Measurements from ENCODE around the gene KLHL41.
A peak's percentile ranks its signal among the peaks of the same experiment; 100 is the strongest.
"Not testable (repeated sequence)": the region's sequence is repeated elsewhere in the genome, so short reads cannot be mapped to it uniquely, and the experiment has no call there.

The KLHL41 gene

DNA sequence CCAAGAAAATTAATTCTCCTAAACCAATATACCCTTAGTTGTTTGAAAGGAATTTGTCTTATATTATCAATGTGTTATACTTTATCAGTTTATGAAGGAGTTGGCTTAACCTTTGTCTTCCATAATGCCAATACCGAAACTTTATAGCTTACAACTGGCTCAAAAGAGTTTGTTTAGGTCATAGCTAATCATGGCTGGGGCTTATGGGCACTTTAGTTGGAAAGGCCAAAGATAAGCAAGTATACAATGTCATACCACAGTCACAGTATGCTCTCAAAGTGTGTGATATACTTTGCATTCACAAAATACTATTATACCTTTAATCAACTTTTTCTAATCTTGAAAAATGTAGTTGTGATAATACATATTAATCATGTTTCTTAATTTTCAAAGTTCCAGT is 2.3 kb downstream of the KLHL41 start:
- no peak for DNase-seq

DNA sequence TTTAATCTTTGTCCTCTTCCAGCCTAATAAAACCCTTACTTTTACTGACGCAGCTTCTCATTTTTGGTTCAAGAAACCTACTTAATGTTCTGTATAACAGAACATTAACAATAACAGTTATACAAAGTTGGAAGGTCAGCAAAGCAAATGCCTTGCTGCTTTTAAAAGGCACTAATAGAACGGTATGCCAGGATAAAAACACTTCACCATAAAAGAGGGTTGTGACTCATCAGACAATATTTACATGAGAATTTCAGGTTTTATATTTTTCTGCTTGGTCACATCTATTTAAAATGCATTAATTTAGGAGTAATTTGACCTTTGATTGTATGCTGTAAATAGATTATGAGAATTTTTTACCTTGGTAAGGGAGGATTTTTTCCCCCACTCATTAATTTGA is 3.0 kb downstream of the KLHL41 start:
- DNase-seq = no peak

DNA sequence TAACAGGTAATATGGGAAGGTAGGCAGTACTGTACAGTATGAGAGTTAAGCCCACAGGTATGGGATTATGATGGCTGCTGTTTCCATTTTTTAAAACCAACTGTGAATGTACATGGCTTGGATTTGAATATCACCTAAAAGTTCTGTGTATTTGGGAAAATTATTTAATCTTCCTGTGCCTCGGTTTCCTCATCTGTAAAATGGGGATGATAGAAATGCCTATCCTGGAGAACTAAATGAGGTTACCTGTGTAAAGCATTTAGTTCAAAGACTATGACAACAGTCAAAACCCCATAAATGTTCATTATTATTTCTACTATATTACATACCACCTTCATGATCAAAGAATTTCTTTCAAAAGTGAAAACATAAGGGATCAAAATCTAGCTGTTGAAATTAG is 3.6 kb downstream of the KLHL41 start:
- no peak for DNase-seq

DNA sequence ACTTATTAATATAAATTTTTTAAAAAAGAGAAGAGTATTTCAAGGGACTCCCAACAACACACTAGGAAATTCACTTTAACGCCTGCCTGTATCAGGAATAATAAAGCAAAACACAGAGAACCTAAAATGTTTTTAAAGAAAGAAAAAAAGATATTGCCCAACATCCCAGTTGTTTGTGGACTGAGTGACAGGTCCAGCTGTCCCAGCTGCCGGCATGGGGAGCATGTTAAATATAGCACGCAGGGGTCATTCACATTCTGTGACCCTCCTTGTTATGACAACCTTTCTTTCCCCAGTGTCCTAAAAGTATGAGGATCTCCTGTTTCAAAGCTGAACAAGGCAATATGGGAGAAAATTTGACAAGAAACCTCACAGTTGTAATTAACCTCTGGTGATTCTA is 4.4 kb downstream of the KLHL41 start:
- DNase-seq = no peak

DNA sequence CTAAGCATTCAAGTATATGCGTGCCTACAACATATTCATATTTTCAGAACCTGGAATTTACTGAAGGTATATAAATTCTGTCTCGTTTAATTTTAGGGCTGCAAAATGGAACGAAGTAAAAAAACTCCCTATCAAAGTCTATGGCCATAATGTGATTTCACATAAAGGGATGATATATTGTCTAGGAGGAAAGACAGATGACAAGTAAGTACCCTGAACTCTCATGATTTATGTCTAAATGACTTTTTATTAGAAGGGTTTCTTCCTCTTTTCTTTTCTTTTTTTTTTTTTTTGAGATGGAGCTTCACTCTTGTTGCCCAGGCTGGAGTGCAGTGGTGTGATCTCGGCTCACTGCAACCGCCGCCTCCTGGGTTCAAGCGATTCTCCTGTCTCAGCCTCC is 5.3 kb downstream of the KLHL41 start:
- DNase-seq = not testable (repeated sequence)

DNA sequence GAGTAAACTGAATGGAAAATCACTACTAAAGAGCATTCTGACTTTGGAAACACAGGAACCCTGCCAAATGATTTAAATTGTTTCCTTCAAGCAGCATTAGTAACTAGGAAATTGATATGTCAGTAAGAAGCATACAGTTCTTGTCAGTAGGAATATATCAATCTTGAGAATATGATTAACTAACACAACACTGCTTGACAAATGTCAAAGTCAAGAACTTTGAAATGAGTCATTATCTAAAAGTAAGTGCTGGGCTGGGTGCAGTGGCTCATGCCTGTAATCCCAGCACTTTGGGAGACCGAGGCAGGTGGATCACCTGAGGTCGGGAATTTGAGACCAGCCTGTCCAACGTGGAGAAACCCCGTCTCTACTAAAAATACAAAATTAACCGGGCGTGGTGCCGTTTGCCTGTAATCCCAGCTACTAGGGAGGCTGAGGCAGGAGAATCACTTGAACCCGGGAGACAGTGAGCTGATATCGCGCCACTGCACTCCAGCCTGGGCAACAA is 7.0 kb downstream of the KLHL41 start:
- DNase-seq = not testable (repeated sequence)

DNA sequence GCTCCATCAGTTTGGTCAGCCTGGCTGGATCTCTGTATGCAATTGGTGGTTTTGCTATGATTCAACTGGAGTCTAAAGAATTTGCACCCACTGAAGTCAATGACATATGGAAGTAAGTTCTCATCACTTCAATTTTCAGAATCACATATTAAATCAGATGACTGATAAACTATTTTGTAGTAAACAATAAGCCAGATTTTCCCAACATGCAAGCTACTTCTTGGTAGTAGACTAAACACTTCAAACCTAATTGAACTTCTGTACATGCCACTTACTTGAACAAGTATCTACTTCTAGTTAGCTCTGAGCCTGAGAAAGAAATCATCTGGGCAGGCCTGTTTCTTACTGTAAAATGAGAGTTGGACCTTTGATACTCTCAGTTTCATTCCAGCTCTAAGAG is 11.4 kb downstream of the KLHL41 start:
- DNase-seq = no peak

DNA sequence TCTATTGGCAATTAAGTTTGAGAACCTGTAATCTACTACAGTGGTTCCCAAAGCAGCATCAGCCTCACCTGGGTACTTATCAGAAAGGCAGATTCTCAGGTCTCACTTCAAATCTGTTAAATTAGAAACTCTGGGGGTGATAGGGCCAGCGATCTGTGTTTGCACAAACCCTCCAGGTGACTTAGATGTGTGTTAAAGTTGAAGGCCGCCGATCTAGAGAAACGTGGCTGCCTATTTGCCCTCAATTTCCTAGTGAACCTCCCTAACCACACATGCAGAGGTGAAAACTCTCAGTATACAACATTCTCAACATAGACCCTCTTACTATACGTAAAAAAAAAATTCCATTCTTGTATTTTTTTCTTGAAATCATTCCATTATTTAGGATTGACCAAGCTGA is 14.2 kb downstream of the KLHL41 start:
- DNase-seq = no peak

DNA sequence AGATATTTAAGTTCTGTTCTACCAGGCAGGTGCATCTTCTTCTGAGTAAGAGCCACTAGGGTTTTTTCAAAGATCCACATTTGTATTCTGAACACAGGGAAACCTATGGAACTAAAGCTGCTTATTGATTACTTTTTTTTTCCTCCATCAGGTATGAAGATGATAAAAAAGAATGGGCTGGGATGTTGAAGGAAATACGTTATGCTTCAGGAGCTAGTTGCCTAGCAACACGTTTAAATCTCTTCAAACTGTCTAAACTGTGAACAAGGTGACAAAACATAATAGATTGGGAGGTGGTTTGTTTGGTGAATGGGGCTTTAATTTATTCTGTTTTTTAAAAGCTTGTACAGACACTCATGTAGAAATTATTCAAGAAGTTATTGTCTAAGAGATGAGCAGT is 15.9 kb downstream of the KLHL41 start:
- no peak for DNase-seq

DNA sequence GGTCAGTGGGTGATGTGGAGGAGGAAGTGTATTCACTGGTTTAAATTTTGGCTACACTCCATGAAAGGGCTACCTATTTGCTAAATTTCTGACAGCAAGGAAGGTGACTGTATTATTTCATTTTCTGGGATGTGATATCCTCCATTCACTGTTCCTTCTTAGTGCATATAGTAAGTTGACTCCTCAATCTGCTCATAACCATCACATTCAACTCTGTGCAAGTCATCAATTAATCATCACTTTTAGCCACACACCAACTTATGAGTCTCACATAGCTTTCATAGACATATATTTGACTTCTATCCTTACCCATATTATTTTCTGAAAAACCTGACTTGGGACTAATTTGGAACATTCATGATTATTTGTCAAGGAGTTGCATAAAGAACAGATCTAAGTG is 16.9 kb downstream of the KLHL41 start:
- no peak for DNase-seq

DNA sequence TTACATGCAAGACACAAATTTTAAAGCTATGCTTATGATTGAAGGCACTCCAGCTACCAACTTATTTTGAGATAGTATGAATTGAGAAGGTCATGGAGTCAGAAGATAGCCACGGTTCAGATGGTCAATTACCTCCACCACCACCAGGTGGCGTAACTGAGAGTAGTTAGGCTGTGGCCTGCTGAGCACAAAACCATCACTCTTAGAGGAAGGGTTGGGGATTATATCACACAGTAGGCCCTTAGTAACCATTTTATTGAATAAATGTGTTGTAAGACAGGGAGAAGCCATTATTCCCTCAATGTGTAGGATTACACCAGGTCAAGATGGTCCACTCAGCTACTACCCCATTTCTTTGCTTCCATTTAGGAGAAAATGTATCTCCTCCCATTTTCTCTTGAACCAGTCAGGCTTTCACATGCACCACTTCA is 18.8 kb downstream of the KLHL41 start:
- peak; percentile 77 for DNase-seq

DNA sequence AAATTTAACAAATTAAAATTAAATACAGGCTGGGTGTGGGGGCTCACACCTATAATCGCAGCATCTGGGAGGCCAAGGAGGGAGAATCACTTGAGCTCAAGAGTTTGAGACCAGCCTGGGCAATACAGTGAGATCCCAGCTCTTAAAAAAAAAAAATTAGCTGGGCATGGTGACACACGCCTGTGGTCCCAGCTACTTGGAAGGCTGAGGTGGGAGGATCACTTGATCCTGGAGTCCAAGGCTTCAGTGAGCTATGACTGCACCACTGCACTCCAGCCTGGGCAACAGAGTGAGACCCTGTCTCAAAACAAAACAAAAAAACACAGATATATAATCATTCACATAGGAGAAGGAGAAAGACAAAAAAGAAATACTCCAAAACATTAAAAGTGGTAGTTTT is 30.0 kb downstream of the KLHL41 start:
- DNase-seq = not testable (repeated sequence)

DNA sequence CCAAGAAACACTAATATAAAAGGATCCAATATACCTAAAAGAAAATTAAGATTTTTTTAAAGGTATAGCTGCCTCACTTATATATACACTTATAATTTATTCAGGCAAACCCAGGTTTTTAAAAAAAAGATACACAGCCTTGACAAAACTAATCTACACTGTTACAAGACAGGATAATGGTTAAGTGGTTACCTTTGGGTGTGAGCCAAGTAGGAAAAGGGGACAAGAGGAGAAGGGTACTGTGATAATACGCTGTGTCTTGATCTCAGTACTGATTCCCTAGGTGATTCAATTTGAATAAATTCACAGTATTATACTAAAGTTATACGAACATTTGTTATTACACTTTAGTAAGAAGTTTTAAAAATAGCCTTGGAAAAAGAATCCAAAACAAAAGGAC is 30.6 kb downstream of the KLHL41 start:
- DNase-seq = no peak

DNA sequence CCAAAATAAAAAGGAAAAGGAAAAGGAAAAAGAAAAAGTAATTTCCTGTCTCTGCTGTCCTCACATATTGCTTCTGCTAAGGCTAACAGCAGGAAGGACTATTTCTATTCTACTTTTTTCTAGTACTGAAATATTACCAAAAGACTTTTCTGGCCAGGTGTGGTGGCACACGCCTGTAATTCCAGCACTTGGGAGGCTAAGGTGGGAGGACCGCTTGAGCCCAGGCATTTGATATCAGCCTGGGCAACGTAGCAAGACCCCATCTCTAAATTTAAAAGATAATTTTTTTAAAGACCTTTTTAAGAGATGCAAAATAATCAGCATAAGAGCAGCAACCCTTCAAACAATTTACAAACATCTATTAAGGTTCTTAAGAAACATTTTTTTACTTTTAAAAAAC is 32.9 kb downstream of the KLHL41 start:
- DNase-seq = no peak

DNA sequence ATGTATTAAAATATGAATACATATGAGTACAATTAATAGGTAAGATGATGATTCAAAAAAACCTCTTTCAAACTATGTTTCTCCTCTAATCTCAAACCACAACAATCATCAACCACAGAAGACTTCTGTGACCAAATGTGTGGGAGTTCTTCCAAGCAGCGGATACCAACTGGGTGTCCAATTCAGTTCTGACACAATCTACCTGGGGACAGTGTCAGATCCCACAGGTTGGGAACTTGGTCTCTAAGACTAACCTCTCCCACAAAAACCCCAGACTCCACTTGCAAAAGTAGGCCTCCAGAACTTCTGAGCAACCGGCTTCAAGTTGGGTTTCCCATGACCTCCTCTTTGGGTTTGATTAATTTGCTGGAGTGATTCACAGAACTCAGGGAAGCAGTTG is 37.3 kb downstream of the KLHL41 start:
- no peak for DNase-seq

DNA sequence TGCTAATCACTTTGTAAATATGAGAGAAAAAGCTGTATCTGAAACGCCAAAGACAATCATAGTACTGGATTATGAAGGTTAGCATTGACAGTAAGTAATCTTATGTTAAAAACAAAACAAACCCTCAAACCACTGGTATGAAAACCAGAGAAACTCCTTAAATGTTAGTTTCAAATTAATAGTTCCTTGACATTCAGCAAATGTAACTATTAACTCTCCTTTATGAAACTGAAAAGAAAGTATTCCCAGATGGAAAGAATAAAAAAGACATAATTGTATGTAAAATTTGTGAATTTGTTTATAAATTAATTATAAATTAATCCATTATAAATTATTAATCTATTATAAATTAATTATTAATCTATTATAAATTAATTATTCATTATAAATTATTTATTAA is 51.9 kb downstream of the KLHL41 start:
- no peak for DNase-seq

DNA sequence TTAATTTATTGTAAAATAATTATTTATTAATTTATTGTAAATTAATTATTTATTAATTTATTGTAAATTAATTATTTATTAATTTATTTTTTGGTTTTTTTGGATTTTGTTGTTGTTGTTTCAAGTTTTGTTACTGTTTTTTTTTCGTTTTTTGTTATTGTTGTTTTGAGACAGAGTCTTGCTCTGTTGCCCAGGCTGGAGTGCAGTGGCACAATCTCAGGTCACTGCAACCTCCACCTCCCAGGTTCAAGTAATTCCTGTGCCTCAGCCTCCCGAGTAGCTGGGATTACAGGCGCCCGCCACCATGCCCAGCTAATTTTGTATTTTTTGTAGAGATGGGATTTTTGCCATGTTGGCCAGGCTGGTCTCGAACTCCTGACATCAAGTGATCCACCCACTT is 52.6 kb downstream of the KLHL41 start:
- not testable (repeated sequence) for DNase-seq

DNA sequence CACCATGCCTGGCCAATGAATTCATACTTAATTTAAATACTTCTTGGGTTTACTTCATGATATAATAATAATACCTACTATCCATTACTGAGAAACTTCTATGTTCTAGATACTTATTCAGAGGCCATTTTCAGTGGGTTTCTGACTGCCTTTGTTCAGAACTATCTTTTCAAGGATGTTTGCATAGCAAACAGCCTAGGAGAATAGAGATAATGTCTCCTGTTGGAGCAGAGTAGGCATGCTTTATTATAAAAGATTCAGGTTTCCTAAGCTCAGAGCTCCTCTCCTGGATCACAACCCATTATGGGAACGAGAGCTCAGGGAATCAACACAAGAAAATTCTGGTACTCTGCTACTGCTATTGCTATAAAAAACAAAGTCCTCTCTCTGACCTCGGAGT is 53.0 kb downstream of the KLHL41 start:
- DNase-seq = no peak

DNA sequence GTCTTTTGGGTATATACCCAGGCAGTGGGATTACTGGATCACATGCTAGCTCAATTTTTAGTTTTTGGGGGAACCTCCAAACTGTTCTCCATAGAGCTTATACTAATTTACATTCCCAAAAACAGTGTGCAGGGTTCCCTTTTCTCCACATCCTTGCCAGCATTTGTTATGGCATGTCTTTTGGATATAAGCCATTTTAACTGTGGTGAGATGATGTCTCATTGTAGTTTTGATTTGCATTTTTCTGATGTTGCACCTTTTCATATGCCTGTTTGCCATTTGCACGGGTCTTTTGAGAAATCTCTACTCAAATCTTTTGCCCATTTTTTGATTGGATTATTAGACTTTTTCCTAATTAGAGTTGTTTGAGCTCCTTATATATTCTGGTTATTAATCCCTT is 56.2 kb downstream of the KLHL41 start:
- no peak for DNase-seq

DNA sequence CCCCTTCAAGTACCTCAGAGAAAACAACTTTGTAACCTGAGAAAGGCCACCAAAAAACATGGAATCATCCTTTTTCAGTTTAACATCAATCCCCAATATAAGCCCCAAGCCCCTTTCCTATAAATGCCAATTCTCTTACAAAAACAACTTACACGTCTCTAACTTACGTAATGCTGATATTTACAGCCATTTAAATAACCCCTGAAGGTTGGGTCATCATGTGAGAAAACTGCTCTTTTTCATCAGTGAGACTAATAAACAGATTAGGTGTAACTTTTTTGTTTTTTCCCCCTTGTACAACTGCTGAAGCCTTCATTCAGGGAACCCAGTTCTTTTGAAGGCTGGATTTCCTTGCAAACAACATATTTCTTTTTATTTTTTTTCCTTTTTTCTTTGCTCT is 60.4 kb downstream of the KLHL41 start:
- DNase-seq = no peak

DNA sequence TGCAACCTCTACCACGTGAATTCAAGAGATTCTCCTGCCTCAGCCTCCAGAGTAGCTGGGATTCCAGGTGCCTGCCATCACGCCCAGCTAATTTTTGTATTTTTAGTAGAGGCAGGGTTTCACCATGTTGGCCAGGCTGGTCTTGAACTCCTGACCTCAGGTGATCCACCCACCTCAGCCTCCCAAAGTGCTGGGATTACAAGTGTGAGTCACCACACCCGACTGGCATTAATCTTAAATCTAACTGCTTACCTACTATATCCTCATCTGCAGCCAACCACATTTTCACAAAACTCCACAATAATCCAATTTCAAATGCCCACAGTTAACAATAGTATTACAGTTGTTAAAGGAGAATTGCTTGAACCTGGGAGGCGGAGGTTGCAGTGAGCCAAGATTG is 61.2 kb downstream of the KLHL41 start:
- DNase-seq = not testable (repeated sequence)

DNA sequence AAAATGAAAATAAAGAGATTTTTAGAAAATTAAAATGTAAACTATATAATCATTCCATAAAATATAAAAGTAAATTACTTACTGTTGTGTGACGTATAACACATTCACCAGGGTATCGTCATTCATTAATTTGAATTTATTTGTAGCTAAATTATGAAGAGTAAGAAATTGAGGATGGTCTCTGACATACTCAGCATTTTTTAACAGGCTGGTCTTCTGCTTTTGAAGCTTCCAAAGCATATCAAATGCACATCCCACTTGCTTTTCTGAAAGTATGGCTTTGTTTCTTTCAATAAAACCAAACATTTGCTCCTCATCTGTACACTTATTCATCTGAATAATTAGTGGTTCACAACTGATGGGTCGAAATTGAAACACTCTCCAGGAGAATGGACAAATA is 62.1 kb downstream of the KLHL41 start:
- DNase-seq = no peak

DNA sequence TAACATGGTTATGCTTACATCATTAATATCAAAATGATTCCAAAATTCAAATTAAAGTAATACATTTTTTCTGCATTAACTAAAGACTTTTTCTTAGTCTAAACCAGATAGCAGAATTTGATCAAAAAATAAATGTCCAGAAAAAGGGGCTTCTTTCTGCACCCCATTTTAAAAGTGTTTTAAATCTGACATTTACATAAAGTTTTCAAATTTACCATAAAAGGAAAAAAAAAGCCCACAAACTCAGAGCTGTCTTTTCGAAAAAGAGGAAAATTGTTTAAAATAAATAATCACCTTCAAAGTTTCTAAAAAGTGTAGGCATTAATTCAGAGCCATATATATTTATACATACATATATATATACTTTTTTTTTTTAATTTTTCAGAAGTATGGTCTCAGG is 62.7 kb downstream of the KLHL41 start:
- no peak for DNase-seq

DNA sequence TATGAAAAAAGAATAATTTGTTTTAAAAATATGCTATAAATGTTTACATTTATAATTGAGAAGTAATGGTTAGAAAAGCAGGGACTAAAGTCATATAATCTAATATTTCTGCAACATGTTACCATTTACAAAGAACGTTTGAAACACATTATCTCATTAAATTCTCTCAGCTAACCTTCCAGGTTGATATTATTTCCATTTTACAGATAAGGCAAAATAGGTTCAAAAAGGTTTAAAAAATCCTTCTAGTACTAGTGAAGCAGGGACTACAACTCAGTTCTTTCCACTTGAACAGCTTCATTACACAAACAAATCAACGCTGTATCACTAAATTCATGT is 63.3 kb downstream of the KLHL41 start:
- no peak for DNase-seq

DNA sequence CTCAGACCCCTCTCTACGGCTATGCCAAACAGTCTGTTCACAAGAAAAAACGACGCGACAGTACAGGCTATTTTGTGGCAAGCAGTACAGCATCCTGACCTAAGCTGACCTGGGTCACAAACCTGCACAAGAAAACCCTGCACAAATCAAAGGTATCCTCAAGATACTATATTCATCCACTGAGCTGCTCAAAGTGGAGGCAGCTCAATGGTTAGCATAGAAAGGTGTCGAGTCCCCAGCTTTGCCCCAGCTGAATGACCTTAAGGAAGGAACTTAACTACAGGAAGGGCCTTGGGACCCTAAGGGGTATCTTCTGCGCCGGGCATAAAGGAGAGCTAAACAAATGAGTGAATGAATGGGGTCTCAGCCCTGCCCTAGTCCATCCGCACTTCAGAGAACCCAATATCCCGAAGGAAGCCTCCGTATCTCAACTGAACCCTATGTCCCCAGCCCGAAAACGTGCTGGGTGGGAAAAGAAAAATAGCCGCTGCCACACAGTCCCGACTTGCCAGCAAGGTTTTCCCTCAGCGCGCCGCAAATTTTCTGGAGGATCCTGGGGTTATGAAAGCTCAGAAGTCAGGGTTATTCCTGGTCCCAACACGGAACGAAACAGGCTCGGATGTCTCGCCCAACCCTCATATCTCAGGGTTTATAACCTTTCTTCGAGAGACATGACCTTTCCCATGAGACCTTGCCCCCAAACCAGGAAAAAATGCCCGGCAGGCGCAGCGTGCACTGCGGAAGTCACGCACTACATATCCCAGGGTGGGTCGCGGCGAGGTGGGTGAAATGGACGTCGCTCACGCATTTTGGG is 63.9 kb downstream of the KLHL41 start, which contains the start of gene FASTKD1:
FASTKD1 (minus strand) TSS at position 706 of the 814 bp plus-strand sequence. CDS start 1,836 bp downstream, outside the sequence.
- DNase-seq = peak; percentile 78
